ENCODE measurements around the gene DPEP2.

DNA sequence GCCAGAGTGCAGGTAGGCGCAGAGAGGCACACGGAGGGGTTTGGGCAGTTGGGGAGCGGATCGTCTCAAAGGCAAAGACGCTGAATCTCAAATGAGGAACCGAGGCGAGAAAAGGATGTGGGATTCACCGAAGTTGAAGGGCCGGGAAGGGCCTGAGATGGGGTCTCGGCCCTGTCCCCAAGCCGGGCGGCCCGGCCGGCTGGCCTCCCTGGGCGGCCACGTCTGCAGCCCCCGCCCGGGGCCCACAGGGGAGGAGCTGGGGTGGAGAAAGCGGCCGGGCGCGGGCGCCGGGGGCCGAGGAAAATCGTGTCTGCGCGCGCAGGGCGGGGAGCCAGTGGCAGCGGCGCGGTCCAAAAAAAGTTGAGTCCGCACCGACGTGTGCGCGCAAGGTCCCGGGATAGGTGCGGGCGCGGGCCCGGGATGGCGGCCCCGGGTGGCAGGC, 31.3 kb downstream of the DPEP2 start:
- TF ChIP-seq, protein P1, sequence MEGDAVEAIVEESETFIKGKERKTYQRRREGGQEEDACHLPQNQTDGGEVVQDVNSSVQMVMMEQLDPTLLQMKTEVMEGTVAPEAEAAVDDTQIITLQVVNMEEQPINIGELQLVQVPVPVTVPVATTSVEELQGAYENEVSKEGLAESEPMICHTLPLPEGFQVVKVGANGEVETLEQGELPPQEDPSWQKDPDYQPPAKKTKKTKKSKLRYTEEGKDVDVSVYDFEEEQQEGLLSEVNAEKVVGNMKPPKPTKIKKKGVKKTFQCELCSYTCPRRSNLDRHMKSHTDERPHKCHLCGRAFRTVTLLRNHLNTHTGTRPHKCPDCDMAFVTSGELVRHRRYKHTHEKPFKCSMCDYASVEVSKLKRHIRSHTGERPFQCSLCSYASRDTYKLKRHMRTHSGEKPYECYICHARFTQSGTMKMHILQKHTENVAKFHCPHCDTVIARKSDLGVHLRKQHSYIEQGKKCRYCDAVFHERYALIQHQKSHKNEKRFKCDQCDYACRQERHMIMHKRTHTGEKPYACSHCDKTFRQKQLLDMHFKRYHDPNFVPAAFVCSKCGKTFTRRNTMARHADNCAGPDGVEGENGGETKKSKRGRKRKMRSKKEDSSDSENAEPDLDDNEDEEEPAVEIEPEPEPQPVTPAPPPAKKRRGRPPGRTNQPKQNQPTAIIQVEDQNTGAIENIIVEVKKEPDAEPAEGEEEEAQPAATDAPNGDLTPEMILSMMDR (IDR thresholded peaks at IDR 0.05; ENCODE audit: low read depth, low read length, poor library complexity, severe bottlenecking): no peak
- TF ChIP-seq EZH2phosphoT487 (IDR thresholded peaks at IDR 0.05; ENCODE audit: borderline replicate concordance, low read length): no peak

Measured in DOHH2 (cell line).